Activated naive CD4-positive, alpha-beta T cell treated with Interleukin-2 at 50 U/mL for 16 hours (primary cell): ENCODE data around the gene DDX4.
"Not testable (repeated sequence)": the region's sequence is repeated elsewhere in the genome, so short reads cannot be mapped to it uniquely, and the experiment has no call there.

Source experiments
- DNase-seq: peaks from one replicate; pipeline ENCODE4 v3.0.0-alpha.2; 2020

DDX4 gene

DNA sequence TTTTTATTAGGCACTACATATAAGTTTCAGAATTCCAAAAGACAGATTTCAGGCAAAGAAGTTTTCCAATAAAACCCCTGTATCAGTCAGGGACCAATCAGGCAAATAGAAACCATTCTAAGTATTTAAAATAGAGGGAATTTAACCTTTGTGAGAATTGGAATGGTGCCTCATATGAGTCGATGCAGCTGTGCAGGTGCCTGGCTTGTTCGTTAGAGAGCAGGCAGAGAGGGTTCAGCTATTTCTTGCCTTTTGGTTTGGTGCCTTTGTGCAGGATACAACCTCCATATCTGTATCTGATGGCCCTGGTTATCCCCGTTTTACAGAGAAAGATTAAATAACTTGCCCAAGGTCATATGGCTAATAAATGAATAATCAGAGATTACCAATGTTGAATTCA, 6.0 kb upstream of the DDX4 start:
- no peak for DNase-seq

GRCh38 chr5:55732585-55732984, 5.3 kb upstream of the DDX4 start:
- DNase-seq, result no peak

DNA sequence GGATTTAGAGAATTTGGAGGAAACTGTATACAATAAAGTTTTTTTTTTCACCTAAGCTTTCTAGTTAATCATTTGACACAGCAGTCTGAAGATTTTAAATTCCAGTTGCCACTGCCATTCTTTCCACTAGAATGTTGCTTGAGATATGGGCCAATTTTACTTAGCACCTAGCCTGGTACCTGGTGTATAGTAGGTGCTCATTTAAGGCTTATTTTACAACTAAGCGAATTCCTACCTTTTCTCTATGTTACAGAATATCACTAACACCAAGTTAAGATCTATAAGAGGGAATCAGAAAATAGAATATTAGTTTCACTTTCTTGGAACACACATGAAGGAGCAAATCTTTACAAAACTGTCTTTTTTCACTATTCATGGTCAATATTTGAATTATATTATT, 3.2 kb upstream of the DDX4 start:
- no peak for DNase-seq

GRCh38 chr5:55742778-55743177, 4.9 kb downstream of the DDX4 start:
- no peak for DNase-seq

GRCh38 chr5:55747778-55748318, 10.0 kb downstream of the DDX4 start:
- no peak for DNase-seq

DNA sequence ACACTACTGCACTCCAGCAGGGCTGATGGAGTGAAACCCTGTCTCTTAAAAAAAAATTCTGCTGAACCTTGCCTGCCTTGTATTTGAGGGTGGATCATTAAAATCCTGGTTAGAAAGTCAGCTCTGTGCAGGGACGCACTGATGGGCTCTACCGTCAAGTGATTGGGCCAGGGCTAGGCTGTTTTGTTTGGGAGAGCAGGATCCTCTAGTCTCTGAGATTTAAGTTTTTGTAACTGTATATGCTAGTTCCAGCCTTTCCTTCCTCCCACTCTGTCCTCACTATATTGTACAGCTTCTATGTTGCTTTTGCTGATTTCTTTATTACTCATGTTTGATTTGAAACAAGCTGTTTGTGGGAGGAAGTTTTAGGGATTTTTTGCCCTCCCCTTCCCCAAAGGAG, 11.5 kb downstream of the DDX4 start:
- no peak for DNase-seq

DNA sequence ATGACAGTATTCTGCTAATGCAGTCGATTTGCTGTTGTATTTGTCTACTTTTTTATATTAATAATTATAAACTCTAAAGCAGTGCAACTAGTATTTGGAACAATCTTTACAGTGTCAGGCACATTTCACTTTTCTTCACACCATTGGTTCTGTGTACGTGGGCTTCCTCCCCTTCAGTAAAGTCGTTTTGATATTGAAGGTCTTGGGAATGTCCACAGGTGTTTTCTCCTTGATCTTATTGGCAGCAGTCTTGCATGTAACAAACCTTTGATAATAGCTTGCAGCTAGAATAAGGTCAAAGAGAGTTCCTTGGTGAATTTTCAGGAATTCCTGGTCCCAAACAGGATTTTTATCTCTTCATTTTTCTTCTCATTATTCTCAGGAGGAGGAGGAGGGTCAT, 12.2 kb downstream of the DDX4 start:
- no peak for DNase-seq

DNA sequence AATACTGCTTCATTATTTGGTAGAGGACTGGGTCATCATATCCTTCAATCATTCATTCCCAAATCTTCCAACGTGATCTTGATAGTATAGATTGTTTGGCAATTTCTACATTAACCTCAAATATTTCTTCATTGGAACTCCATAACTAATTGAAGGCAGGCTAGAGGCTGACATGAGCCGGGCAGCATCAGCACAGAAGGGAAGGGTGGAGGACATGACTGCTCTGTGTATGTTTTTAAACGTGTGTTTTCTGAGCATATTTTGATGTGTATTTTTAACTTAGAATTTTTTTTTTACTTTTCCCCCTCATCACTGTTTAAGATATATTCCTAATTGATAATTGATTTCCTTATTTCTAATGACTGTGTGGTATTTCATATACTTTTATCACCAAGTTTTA, 12.6 kb downstream of the DDX4 start:
- no peak for DNase-seq

DNA sequence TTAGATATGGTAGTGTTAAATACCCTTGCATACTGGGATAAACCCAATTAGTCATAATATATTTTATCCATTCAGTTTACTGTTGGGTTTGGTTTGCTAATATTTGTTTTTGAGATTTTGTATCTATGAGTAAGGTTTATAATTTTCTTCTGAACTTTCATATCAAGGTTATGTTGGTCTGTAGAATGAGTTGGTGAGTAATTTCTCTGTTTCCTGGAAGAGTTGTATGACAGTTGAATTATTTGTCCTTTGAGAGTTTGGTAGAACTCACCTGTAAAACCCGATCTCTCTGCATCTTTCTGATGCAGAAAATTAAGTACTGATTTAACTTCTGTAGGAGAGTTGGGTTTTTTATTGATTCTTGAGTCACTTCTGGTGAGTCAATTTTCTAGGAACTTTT, 20.4 kb downstream of the DDX4 start:
- DNase-seq, result no peak

- DNase-seq, result no peak
Observed at GRCh38 chr5:55758714-55759113, 20.9 kb downstream of the DDX4 start.

DNA sequence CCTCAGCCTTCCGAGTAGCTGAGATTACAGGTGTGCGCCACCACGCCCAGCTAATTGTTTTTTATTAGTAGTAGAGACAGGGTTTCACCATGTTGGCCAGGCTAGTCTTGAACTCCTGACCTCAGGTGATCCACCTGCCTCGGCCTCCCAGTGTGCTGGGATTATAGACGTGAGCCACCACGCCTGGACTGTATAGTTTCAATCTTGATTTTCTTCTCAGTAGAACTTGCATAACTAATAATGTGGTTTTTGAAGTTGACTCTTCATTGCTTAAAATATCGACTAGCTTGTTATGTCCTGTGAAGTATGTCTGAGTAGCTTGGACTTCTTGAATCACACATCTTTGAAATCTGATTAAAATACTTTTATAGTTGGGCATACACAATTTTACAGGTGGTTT, 23.9 kb downstream of the DDX4 start:
- DNase-seq, result not testable (repeated sequence)

DNA sequence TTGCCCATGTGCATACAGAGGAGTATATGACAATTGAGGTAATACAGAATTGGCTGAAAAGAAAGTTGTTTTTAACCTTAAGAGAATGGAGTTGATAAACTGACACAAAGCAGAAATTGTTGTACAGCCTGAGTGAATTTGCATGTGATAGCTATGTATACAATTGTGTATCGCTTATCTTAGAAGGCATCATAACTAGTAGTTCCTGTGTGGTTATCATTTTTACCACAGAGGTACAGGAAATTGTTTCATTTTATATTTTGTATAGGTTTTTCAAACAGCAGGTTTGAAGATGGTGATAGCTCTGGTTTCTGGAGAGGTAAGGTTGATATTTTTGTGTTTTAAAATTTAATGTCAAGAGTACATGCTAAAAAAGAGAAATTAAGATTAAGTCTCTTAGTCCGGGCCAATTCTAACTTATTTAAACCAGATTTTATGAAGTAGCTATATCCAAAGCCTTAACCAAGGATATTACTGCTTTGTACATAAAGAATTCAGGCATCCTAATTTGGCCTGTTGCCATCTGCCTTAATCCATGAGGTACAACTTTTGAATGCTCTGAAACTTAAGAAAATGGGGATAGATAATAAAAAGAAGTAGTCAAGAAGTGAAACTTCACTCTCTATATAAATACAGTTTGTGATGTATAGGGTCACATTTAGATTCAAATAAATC, 26.0 kb downstream of the DDX4 start:
- DNase-seq, result no peak

GRCh38 chr5:55768279-55768678, 30.4 kb downstream of the DDX4 start:
- no peak for DNase-seq

DNA sequence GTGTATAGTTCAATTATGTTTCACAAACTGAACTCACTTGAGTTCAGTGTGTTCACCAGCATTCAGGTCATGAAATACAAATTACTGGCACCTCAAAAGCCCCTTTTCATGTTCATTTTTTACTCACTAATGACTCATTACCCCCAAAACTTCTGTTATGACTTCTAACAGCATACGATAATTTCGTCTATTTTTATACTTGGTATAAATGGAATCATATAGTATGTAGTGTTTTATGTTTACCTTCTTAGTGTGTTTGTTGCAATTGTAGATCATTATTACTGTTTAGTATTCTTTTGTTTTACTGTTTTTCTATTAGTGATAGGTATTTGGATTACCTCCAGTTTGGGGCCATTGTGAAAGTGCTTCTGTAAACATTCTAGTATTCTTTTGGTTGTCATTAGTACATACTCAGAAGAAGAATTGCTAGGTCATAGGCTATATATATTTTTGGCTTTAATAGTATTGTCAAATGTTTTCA, 33.4 kb downstream of the DDX4 start:
- no peak for DNase-seq

DNA sequence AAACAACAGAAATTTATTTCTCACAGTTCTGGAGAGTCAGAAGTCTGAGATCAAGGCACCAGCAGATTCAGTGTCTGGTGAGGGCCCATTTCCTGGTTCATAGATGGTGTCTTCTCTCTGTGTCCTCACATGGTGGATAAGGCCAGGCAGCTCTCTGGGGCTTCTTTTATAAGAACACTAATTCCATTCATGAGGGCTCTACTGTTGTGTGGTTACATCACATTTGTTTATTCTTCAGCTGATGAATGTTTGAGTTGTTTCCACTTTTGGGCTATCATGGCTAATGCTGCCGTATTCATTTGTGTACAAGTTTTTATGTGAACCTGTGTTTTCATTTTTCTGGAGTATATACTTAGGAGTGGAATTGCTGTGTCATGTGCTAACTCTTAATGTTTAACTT, 35.2 kb downstream of the DDX4 start:
- DNase-seq, result no peak

- no peak for DNase-seq
Observed at GRCh38 chr5:55777332-55777731, 39.5 kb downstream of the DDX4 start.

DNA sequence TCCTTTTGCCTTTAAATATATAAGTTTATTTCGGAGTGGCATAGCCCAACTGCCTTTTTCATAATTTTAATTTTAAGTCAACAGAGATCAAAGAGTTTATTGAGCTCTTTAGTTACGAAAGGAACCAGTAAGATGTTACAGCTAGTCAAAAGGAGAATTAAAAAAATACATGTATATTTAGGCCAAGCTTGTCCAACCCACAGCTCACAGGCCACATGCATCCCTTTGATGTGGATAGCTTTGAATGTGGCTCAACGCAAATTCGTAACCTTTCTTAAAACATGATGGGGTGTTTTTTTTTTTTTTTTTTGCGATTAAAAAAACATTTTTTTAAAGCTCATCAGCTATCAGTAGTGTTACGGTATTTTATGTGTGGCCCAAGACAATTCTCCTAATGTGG, 63.1 kb downstream of the DDX4 start:
- no peak for DNase-seq

GRCh38 chr5:55808814-55809213, 71.0 kb downstream of the DDX4 start:
- not testable (repeated sequence) for DNase-seq

DNA sequence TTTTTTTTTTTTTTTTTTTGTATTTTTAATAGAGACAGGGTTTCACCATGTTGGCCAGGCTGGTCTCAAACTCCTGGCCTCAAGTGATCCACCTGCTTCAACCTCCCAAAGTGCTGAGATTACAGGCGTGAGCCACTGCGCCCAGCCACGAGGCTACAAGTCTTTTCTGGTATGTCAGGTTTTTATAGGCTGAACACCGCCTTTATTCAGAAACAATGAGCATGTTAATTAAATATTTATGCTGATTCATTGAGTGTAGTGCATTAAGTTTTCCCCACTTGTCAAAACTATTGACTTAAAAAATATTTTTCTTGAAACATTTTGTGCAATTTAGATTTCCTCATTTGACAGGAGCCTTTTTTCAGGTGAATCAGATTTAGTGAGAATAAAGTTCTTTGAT, 78.1 kb downstream of the DDX4 start:
- DNase-seq, result not testable (repeated sequence)

GRCh38 chr5:55816342-55816741, 78.5 kb downstream of the DDX4 start:
- DNase-seq, result no peak

DNA sequence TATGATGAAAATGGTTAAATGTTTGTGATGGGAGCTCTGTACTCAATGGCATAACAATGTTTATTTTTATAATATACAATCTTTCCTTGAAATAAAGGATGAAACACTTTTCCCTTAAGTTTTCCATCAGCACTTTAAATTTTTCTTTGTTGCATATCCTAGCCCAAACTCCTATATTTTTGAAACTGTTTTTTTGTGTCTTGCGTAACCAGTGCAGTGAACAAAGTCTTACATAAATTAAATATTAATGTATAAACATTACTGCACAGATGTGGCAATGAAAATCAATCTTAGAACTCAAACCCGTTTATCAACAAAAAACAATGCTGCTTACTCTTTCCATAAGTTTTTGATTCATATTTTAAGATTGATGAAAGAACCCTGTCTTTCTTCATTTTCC, 79.2 kb downstream of the DDX4 start:
- DNase-seq, result no peak

DNA sequence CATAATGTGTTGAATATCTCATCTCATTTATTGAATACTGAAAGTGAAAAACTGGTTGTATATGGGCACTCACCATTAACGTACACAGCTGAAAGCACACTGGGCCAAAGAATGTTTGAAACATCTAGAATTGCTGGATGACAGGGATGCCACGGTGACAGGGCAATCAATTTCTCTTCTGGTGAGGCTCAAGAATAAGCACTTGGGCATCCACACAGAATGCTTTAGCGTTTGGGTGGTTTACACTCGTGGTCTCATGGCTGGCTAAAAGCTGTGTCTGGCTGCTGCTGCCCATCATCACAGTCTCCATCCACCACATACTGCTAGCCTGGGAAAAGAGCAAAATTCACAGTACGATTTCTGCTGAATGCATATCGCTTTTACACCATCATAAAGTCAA, 82.6 kb downstream of the DDX4 start:
- no peak for DNase-seq

DNA sequence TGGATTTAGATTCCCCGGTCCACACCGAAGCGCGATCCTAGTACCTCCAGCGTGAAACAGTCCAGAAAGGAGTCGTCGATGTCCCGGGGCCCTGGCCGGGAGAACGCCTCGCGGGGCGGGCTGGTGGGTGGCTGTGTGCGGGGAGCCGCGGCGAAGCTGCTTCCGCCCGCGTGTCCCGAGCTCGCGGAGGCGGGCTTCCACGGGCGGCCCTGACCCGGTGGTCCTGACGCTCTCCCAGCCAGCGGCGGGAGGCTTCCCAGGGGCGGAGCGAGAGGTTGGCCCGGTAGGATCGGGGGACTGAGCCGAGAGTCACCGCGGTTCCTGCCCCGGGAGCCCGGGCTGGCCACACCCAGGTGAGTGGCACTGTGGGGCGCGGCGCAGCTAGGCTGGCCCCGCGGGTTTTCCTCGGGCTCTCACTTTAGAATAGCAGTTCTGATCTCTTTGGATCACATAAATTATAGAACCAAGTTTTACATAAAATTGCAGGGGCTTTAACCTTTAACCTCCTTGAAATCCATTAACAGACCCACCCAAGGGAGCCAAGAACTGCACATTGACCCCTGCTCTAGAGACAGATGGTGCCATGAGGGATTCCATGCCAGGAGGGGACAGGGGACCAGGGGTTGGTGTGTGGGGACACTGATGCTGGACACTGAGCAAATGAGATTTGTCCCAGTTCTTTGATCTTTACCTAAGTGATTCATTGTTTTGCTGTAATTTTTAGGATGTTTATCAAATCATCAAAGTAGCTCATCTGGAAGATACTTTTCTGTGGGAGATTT, 84.1 kb downstream of the DDX4 start:
- peak; percentile 3 for DNase-seq

DNA sequence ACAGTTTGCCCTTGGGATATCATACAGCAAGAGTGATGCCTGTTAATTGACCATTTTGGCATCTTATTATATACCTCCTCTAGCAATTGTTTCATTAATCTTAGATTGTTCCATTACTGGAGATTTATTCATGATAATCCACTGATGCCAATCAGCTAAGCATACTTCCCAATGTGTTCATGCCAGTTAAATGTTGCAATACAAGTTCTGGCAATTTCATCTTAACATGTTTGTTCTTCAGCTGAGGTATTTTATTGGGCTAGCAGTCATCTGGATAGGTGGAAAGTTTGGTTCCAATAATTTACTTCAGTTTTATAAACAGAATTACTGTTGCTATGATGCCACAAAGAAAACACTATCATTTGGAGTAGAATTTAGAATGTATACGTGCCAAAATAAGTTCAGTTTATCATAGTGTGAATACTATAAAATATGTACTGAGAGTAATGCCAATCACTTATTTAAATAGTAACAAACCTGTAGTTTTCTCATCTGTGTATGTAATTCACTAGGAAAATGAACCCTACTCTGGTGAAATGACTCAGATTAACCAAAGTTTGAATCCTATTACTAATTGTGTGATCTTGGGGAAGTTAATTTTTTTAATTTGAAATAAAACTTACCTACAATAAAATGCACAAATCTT, 85.4 kb downstream of the DDX4 start:
- DNase-seq, result no peak
